Gastroesophageal sphincter (tissue), 3 donors: ENCODE measurements around the gene GNL3.

Experiments
- EP300 ChIP-seq: sonication (generic); formaldehyde crosslinking; IDR thresholded peaks from one replicate; pipeline ENCODE4 v1.6.1; 2017; ENCODE audit warnings: antibody characterized with exemption, mild to moderate bottlenecking
- POLR2A ChIP-seq, 2 donors: fragments of 450-650 bp; IDR thresholded peaks; one replicate each; pipeline ENCODE4 v1.6.1; 2017; ENCODE audit warnings: antibody characterized with exemption in 2 of 2, mild to moderate bottlenecking in 2 of 2, moderate library complexity in 1 of 2
- POLR2AphosphoS5 ChIP-seq: sonication (generic); formaldehyde crosslinking; IDR thresholded peaks from one replicate; pipeline ENCODE4 v1.6.1; 2017; ENCODE audit warnings: antibody characterized with exemption
- TF ChIP-seq, protein P1 (sequence below), 4 experiments: fragments of 200-600 bp in 2 of 4; fragments of 450-650 bp in 2 of 4; sonication (generic) in 1 of 4; IDR thresholded peaks; one replicate each; pipeline ENCODE4 v1.5.1; 2017 to 2019; ENCODE audit warnings: antibody characterized with exemption in 4 of 4, mild to moderate bottlenecking in 2 of 4, moderate library complexity in 2 of 4

DNA sequence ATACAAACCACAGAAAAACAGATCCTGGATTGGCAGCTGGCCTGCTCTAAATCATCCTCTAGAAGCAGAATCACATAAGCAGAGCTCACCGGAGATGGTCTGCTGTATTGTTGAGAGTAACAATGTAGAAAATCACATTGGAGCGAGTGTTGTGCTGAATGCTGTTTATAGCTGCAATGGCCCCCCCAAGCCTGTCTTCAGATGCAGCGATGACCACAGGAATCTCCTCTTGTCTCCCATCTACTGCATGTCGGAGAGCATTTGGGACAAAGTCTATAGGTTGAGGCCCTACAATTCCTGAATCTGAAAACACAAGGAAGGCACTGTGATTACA lies 11.8 kb downstream of the GNL3 start:
- TF ChIP-seq, protein P1, sequence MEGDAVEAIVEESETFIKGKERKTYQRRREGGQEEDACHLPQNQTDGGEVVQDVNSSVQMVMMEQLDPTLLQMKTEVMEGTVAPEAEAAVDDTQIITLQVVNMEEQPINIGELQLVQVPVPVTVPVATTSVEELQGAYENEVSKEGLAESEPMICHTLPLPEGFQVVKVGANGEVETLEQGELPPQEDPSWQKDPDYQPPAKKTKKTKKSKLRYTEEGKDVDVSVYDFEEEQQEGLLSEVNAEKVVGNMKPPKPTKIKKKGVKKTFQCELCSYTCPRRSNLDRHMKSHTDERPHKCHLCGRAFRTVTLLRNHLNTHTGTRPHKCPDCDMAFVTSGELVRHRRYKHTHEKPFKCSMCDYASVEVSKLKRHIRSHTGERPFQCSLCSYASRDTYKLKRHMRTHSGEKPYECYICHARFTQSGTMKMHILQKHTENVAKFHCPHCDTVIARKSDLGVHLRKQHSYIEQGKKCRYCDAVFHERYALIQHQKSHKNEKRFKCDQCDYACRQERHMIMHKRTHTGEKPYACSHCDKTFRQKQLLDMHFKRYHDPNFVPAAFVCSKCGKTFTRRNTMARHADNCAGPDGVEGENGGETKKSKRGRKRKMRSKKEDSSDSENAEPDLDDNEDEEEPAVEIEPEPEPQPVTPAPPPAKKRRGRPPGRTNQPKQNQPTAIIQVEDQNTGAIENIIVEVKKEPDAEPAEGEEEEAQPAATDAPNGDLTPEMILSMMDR (IDR thresholded peaks at IDR 0.05), result no peak
- TF ChIP-seq EP300, result no peak
- TF ChIP-seq POLR2AphosphoS5, result no peak
- no peak for TF ChIP-seq POLR2A (IDR thresholded peaks at IDR 0.05)
